ENCODE results near the gene ATP5PB.

Gene ATP5PB

GRCh38 chr1:111506561-111506960, 57.3 kb downstream of the ATP5PB start:
- H3K4me1 ChIP-seq (ENCODE audit: control insufficient read depth, insufficient read depth, low read length, unreplicated experiment) = peaks cover 16% of the 10 kb centered on the region
- H3K79me2 ChIP-seq (ENCODE audit: control insufficient read depth, insufficient read depth, low read length, unreplicated experiment) = no peaks in the 10 kb centered on the region

GRCh38 chr1:111507411-111508201, 58.3 kb downstream of the ATP5PB start:
- Histone ChIP-seq H3K27me3 (ENCODE audit: insufficient read depth, low read length) (0 out of 2 replicates have a peak, but pooled peaks cover 4% of the 10 kb centered on the region), H3K79me2 (ENCODE audit: control insufficient read depth, insufficient read depth, low read length, unreplicated experiment) (no peaks in the 10 kb centered on the region), H2AFZ (ENCODE audit: low read length, unreplicated experiment) (peak overlapping the region; percentile 93), H3K27ac (ENCODE audit: low read depth, low read length) (peak overlapping the region; percentile 82), H3K36me3 (ENCODE audit: insufficient read depth, low read length) (no peaks in the 10 kb centered on the region), H3K4me3 (ENCODE audit: low read depth, low read length) (peak overlapping the region; percentile 63), H3K4me1 (ENCODE audit: control insufficient read depth, insufficient read depth, low read length, unreplicated experiment) (peaks cover 16% of the 10 kb centered on the region)

More at GRCh38 chr1:111506561-111506960, 57.3 kb downstream of the ATP5PB start:
- no peaks in the 10 kb centered on the region for H3K36me3 ChIP-seq (ENCODE audit: insufficient read depth, low read length)
- H3K4me3 ChIP-seq (ENCODE audit: low read depth, low read length) = no peak overlapping the region
- no peak overlapping the region for H3K27ac ChIP-seq (ENCODE audit: low read depth, low read length)
- H2AFZ ChIP-seq (ENCODE audit: low read length, unreplicated experiment) = no peak overlapping the region
- H3K27me3 ChIP-seq (ENCODE audit: insufficient read depth, low read length) = peaks cover 6% of the 10 kb centered on the region; the same call in 1 of the 2 replicates

DNA sequence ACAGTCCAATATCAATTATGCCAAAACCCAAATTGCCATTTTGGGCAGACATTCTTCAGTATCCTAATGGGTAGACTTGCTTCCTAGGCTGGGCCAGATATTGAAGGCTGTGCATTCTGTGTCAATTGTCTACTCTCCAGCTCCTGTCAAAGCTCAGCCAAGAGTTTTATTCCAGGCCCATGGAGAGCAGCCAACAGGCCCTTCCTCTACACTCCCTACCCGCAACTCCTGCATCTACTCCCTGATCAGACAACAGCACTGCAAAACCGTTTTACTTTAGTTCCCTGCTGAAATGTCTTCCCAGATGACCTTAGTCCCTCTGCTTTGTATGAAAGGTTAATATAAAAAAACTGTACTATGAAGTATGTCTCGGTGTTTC, 60.7 kb downstream of the ATP5PB start:
- Histone ChIP-seq H3K27ac (ENCODE audit: low read depth, low read length) (no peak overlapping the region), H3K36me3 (ENCODE audit: insufficient read depth, low read length) (no peaks in the 10 kb centered on the region), H3K4me1 (ENCODE audit: control insufficient read depth, insufficient read depth, low read length, unreplicated experiment) (peaks cover 16% of the 10 kb centered on the region), H3K79me2 (ENCODE audit: control insufficient read depth, insufficient read depth, low read length, unreplicated experiment) (no peaks in the 10 kb centered on the region), H3K27me3 (ENCODE audit: insufficient read depth, low read length) (no peaks in the 10 kb centered on the region), H2AFZ (ENCODE audit: low read length, unreplicated experiment) (no peak overlapping the region), H3K4me3 (ENCODE audit: low read depth, low read length) (no peak overlapping the region)

GRCh38 chr1:111511370-111511769, 62.1 kb downstream of the ATP5PB start:
- H3K27me3 ChIP-seq (ENCODE audit: insufficient read depth, low read length) = no peaks in the 10 kb centered on the region
- peaks cover 20% of the 10 kb centered on the region for H3K4me1 ChIP-seq (ENCODE audit: control insufficient read depth, insufficient read depth, low read length, unreplicated experiment)
- H3K4me3 ChIP-seq (ENCODE audit: low read depth, low read length) = no peak overlapping the region
- no peak overlapping the region for H3K27ac ChIP-seq (ENCODE audit: low read depth, low read length)
- no peaks in the 10 kb centered on the region for H3K36me3 ChIP-seq (ENCODE audit: insufficient read depth, low read length)
- no peak overlapping the region for H2AFZ ChIP-seq (ENCODE audit: low read length, unreplicated experiment)
- H3K79me2 ChIP-seq (ENCODE audit: control insufficient read depth, insufficient read depth, low read length, unreplicated experiment) = no peaks in the 10 kb centered on the region
